ENCODE measurements around the gene KRTAP10-4.
"Not testable (repeated sequence)": the region's sequence is repeated elsewhere in the genome, so short reads cannot be mapped to it uniquely, and the experiment has no call there.

The KRTAP10-4 gene

DNA sequence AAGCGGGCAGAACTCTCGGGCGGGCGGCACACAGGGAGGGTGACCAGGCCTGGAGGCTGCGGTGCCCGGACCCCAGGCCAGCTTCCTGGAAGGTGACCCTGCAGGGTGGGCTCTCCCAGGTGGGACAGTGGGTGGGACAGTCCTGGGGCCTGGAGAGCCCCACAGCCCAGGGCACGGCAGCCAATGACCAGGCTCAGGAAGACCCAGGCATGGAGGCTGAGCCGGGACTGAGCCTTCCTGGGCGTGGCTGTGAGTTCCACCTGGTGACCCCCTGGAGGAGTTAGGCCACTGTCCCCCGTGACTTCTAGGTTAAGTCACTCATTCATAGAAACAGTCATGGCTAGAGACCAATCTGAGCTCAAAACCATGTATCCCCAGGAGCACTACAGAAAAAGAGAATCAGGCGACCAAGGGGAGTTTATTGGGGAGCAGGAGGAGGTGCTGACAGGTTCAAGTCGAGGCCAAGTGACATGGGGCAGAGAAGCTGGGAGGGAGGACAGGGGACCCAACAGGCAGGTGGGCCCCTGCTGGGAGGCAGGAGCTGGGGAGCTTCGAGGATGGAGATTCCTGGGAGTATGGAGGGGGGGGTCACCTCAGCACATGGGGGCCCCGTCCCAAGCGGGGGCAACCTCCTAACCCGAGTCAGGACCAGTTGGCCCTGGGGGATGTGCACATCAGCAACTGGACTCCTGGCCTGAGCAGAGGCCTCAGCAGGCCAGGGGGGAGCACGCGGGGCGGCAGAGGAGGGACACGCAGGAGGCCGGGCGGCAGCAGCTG is 5.7 kb downstream of the KRTAP10-4 start:
- DNase-seq (ENCODE audit: low read depth in 2 of 2) = no peak

GRCh38 chr21:44579833-44580144 is 6.3 kb downstream of the KRTAP10-4 start:
- DNase-seq (ENCODE audit: low read depth in 2 of 2) = no peak

- not testable (repeated sequence) for DNase-seq (ENCODE audit: low read depth in 2 of 2)
Measured at GRCh38 chr21:44580231-44580821, 6.8 kb downstream of the KRTAP10-4 start, which contains the start of gene KRTAP10-5. KRTAP10-5 (minus strand) TSS chr21:44580604; CDS start chr21:44580578, 26 bp downstream.

- no peak for DNase-seq (ENCODE audit: low read depth in 2 of 2)
Measured at GRCh38 chr21:44581158-44581557, 7.6 kb downstream of the KRTAP10-4 start.

DNA sequence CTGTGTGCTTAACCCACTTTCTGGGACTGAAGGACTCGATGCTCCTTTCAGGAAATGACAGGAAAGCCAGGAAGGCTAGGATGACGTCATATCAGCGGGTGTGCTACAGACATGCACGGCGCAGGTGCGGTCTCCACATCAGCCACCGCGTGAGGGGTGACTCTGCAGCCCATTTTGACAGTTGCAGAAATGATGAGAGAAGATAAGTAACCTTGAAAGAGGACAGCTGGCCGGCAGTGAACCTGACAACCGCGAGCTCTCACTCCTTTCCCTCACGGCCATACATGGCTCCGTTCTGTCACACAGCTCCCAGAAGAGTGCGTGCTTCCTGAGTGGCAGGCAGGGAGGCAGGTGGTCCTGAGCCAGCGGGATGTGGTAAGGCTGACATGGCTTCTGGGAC is 8.5 kb downstream of the KRTAP10-4 start:
- no peak for DNase-seq (ENCODE audit: low read depth in 2 of 2)

DNA sequence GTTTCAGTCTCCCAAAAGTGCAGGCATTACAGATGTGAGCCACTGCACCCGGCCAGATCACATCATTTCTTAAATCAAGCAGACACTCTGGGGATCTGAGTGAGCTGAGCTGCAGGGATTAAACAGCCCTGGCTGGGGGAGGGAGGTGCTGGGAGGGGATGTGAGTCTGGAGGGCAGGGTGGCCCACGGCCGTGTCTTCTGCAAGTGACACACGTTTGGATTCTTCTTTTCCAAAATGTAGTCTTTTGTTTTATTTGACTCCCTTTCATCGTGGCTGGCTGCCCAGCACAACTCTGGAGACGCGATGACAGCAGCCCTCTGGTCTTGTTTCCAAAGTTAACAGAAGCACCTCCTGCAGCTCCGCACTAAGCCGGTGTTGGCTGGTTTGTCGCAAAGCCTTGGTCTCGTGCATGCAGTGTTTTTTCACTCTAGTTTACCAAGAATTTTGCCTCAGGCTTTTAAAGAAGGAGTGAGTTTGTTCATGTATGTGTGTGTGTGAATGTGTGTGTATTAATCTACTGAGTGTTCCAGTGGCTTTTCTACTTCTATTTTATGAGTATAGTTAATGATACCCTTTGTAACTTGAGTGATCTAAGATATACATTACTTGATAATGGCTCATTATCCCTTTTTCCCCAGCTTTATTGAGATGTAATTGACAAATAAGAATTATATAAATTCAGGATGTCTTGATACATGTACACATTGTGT is 9.7 kb downstream of the KRTAP10-4 start:
- DNase-seq (ENCODE audit: low read depth in 2 of 2) = no peak

DNA sequence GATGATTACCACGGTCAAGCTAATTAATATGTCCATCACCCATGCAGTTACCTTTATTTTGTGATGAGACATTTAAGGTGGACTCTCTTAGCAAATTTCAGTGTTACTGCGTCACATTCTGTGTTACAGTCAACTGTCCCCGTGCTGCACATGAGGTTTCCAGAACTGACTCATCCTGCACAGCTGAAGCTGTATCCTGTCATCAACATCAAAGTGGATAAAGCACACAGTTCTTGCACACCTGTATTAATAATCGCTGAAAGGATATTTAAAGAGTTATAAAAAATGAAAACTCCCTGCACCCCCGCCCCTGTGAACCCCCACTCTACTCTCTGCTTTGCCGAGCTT is 10.2 kb downstream of the KRTAP10-4 start:
- no peak for DNase-seq (ENCODE audit: low read depth in 2 of 2)

- DNase-seq (ENCODE audit: low read depth in 2 of 2) = no peak
Measured at GRCh38 chr21:44585892-44586291, 12.4 kb downstream of the KRTAP10-4 start.

DNA sequence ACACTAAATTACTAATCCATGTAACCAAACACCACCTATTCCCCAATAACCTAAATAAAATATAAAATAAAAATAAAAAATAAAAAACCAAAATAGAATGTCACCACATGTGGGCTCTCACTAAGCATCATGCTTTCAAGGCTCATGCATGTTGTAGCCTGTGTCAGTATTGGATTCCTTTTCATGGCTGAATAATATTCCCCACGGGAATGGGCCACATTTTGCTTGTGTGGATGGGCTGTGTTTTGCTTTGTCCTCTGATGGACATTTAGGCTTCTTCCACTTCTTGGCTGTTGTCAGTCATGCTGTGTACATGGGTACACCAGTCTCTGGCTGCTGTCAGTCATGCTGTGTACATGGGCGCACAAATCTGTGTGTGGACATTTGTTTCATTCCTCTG is 15.6 kb downstream of the KRTAP10-4 start:
- DNase-seq (ENCODE audit: low read depth in 2 of 2) = no peak

- no peak for DNase-seq (ENCODE audit: low read depth in 2 of 2)
Measured at GRCh38 chr21:44589586-44590305, 16.2 kb downstream of the KRTAP10-4 start.

DNA sequence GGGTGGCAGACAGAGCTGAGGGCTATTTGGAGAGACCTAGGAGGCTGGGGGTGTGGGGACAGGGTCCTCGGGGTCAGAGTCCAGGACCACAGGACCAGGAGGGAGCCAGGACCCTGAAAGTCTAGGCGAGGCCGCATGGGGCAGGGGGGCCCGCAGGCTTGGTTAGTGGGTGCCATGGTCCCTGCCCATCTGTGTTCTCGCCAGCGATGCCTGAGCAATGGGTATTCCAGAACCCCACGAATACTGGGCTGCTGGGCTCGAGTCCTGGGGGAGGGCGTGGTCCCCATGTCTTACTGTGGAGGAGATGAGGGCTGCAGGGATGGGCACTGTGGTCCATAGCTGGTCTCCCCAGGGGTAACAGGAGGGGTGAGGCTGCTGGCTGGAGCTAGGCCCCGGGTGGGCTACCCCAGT is 16.8 kb downstream of the KRTAP10-4 start:
- no peak for DNase-seq (ENCODE audit: low read depth in 2 of 2)

- DNase-seq (ENCODE audit: low read depth in 2 of 2) = not testable (repeated sequence)
Measured at GRCh38 chr21:44590897-44591800, 17.6 kb downstream of the KRTAP10-4 start.

DNA sequence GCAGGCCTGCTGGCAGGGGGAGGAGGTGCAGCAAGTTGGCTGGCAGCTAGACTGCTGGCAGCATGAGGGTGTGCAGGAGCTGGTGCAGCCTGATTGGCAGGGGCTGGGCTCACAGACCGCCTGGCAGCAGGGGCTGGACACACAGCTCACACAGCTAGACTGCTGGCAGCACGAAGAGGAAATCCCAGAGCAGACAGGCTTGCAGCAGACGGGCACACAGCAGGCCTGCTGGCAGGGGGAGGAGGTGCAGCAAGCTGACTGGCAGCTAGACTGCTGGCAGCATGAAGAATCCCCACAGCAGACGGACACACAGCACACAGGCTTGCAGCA is 18.2 kb downstream of the KRTAP10-4 start:
- DNase-seq (ENCODE audit: low read depth in 2 of 2) = not testable (repeated sequence)

DNA sequence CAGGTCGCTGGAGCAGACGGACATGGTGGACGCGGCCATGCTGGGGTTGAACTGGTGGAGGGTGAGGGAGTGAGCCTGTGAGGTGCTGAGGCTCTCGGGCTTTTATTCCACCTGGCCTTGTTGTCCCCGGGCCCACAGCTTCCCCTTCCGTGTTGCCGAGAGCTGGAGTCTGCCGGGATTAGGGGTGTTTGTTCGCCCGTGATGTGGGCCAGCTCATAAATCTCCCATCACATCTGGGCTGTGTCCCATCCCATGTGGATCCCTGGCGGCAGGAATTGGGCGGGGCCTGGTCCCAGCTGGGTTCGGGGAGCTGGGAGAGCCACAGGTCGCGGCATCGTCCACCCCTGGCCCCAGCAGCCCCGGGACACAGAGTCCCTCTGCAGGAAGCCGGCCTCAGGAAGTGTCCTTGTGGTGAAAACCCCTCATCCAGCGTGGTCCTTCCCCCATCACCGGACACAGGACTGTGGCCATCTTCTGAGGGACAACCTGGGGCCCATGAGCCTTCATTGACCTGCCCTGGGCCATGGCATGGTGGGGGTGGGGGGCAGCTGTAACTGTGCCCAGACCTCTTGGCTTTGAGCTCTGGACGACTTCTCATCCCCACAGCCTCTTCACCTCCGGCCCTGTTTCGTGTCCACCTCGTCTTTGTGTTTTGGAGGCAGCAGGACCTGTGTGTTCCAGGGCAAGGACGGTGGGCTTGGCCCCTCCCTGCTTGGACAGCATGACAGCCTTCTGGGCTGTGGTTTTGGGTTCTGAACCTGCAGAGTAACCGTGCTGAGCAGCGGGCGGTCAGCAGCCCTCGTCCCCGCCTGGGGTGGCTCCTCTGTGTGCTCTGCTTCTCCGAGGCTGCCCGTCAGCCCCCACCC is 19.1 kb downstream of the KRTAP10-4 start, which contains the start of gene KRTAP10-6:
KRTAP10-6 (minus strand) TSS at position 60 of the 866 bp plus-strand sequence; CDS start at position 39, 21 bp downstream.
- no peak for DNase-seq (ENCODE audit: low read depth in 2 of 2)

GRCh38 chr21:44593598-44594405 is 20.3 kb downstream of the KRTAP10-4 start:
- no peak for DNase-seq (ENCODE audit: low read depth in 2 of 2)

DNA sequence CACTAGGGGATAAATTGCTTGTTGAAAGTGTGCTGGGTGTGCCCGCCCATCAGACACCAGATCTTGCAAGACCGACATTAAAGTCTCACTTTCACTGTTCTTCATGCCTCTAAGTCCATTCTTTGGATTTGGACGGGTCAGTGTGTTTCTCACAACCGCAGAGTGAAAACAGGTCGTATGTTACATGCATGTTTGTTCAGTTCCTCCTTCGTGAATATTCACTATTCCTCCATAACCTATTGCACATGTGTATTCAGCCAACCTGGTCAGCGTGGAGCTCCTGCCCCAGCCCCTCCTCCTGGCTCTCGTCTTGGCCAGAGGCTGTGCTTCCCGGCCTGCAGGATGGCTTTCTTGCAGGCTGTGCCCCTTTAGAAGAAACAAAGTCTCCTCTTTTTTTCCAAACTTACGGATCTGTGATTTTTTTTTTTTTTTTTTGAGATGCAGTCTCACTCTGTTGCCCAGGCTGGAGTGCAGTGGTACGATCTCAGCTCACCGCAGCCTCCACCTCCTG is 20.9 kb downstream of the KRTAP10-4 start:
- DNase-seq (ENCODE audit: low read depth in 2 of 2) = no peak

GRCh38 chr21:44595524-44595923 is 22.0 kb downstream of the KRTAP10-4 start:
- no peak for DNase-seq (ENCODE audit: low read depth in 2 of 2)

DNA sequence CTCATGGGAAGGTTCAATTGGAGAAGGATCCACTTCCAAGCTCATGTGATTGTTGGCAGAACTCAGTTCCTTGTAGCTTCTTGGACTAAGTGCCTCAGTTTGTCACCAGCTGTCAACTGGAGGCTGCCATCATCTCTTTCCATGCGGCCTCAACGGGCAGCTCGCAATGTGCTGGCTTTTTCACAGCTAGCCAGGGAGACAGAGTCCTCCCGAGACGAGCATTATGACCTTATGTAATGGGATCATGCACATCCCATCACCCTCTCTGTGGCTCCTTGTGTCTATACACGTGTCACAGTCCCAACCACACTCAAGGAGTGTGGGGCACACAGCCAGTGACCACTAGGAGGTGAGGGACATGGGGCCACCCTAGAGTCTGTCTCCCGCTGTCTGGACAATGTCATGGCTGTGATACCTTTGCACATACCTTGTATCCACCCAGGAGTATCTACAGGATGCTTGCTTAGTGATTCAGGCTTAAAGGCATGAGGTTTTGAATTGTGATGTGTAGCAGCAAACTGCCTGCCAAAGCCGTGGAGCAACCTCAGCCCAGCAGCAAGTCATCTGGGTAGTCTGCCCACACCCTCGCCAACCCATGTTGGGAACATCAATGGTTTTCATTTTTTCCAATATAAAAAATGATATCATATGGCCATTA is 22.7 kb downstream of the KRTAP10-4 start:
- DNase-seq (ENCODE audit: low read depth in 2 of 2) = no peak

GRCh38 chr21:44598061-44598460 is 24.5 kb downstream of the KRTAP10-4 start:
- no peak for DNase-seq (ENCODE audit: low read depth in 2 of 2)

Measured in fibroblast of skin of left biceps (primary cell).